GM21381 (cell line): ENCODE results near the gene GLIS1.

ENCODE experiments used
- ATAC-seq: cut with Tn5 transposase; IDR thresholded peaks from one replicate; pipeline ENCODE4 v1.9.1; 2021; ENCODE audit warnings: mild to moderate bottlenecking, moderate library complexity; ENCODE audit not compliant: unreplicated experiment

Gene GLIS1

GRCh38 chr1:53681351-53681976, 57.5 kb downstream of the GLIS1 start:
- ATAC-seq = no peak

GRCh38 chr1:53680868-53681267, 58.1 kb downstream of the GLIS1 start:
- no peak for ATAC-seq

- ATAC-seq = no peak
These were observed 59.8 kb downstream of the GLIS1 start for GRCh38 chr1:53678938-53679825.

GRCh38 chr1:53678507-53678906, 60.5 kb downstream of the GLIS1 start:
- no peak for ATAC-seq

GRCh38 chr1:53678046-53678445, 60.9 kb downstream of the GLIS1 start:
- no peak for ATAC-seq

GRCh38 chr1:53677486-53677885, 61.5 kb downstream of the GLIS1 start:
- no peak for ATAC-seq

- no peak for ATAC-seq
These were observed 66.2 kb downstream of the GLIS1 start for GRCh38 chr1:53672785-53673184.

- no peak for ATAC-seq
These were observed 66.7 kb downstream of the GLIS1 start for GRCh38 chr1:53672243-53672642.

- ATAC-seq = no peak
These were observed 69.3 kb downstream of the GLIS1 start for GRCh38 chr1:53669621-53670191.

GRCh38 chr1:53666566-53666965, 72.4 kb downstream of the GLIS1 start:
- no peak for ATAC-seq

GRCh38 chr1:53665996-53666395, 73.0 kb downstream of the GLIS1 start:
- no peak for ATAC-seq

GRCh38 chr1:53663529-53664300, 75.2 kb downstream of the GLIS1 start:
- ATAC-seq = no peak

GRCh38 chr1:53662951-53663350, 76.0 kb downstream of the GLIS1 start:
- no peak for ATAC-seq

- no peak for ATAC-seq
These were observed 76.8 kb downstream of the GLIS1 start for GRCh38 chr1:53662169-53662568.

- ATAC-seq = no peak
These were observed 77.5 kb downstream of the GLIS1 start for GRCh38 chr1:53661496-53661895.

GRCh38 chr1:53660666-53661065, 78.3 kb downstream of the GLIS1 start:
- no peak for ATAC-seq

GRCh38 chr1:53659436-53659835, 79.5 kb downstream of the GLIS1 start:
- no peak for ATAC-seq

GRCh38 chr1:53658489-53659230, 80.3 kb downstream of the GLIS1 start:
- no peak for ATAC-seq

GRCh38 chr1:53657891-53658396, 81.0 kb downstream of the GLIS1 start:
- ATAC-seq = no peak

GRCh38 chr1:53657531-53657805, 81.5 kb downstream of the GLIS1 start:
- no peak for ATAC-seq
